GM12892 (cell line): ENCODE data around the gene ANG.

Experiments
- POLR2A ChIP-seq: IDR thresholded peaks from 2 replicates; pipeline ENCODE4 v1.6.1; 2011; ENCODE audit warnings: low read depth, low read length, control low read depth
- POLR2AphosphoS5 ChIP-seq: IDR thresholded peaks from 2 replicates; pipeline ENCODE4 v1.6.1; 2011; ENCODE audit warnings: low read depth, low read length, control low read depth
- TAF1 ChIP-seq: IDR thresholded peaks from 2 replicates; pipeline ENCODE4 v1.6.1; 2011; ENCODE audit warnings: low read depth, mild to moderate bottlenecking, control low read depth, low read length, borderline replicate concordance

DNA sequence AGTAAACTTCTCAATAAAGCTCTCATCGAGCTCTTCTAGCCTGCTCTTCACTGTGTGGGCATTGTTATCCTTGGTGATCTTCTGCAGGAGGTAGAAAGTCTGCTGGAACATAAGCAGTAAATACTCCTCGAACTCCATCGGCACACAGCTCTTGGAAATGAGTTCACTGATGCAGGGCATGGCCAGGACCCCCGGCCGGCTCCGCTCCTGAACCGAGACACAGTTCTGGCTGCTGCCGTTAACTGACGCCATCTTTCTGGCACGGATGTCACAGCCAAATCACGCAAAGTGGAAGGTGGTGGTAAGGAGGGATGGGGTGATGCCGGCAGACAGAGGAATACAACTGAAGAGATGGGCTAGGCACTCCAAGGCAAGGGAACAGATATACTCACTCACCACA, 33.5 kb downstream of the ANG start:
- TF ChIP-seq POLR2A (no peak), POLR2AphosphoS5 (no peak), TAF1 (no peak)
